K562 (cell line): ENCODE data around the gene UFSP1. TPM values are rescaled to one million over a fixed set of nuclear protein-coding genes. Genes with fewer than 3 reads are reported as not detected.

Experiments
- ARNT ChIP-seq, 2 experiments: fragments of 450-650 bp; IDR thresholded peaks; 2 replicates each; pipeline ENCODE4 v1.6.1; 2016; ENCODE audit warnings: mild to moderate bottlenecking in 1 of 2
- CBX1 ChIP-seq: sonication (generic); IDR thresholded peaks from 2 replicates; pipeline ENCODE4 v1.6.1; 2016; ENCODE audit warnings: antibody characterized with exemption, low read depth, mild to moderate bottlenecking
- CBX5 ChIP-seq: IDR thresholded peaks from 2 replicates; pipeline ENCODE4 v1.6.1; 2014; ENCODE audit warnings: low read depth, borderline replicate concordance
- CUX1 ChIP-seq: fragments of 200-800 bp; sonication (Bioruptor generic); IDR thresholded peaks from 2 replicates; pipeline ENCODE4 v1.6.1; 2016; ENCODE audit warnings: missing genetic modification characterization, missing compliant biosample characterization
- DEAF1 ChIP-seq: fragments of 450-650 bp; formaldehyde crosslinking; IDR thresholded peaks from 2 replicates; pipeline ENCODE4 v1.4.0; 2020; ENCODE audit warnings: mild to moderate bottlenecking, moderate library complexity
- EHMT2 ChIP-seq: fragments of 450-650 bp; IDR thresholded peaks from 2 replicates; pipeline ENCODE4 v1.6.1; 2018; ENCODE audit warnings: antibody characterized with exemption
- ELF4 ChIP-seq: fragments of 450-650 bp; formaldehyde crosslinking; IDR thresholded peaks from 2 replicates; pipeline ENCODE4 v1.4.0; 2022; ENCODE audit warnings: missing genetic modification characterization
- EP300 ChIP-seq: IDR thresholded peaks from 2 replicates; pipeline ENCODE4 v1.6.1; 2012; ENCODE audit warnings: low read length, improper control_type of control experiment
- MCM7 ChIP-seq, 2 experiments: fragments of 450-650 bp; IDR thresholded peaks; 2 replicates each; pipeline ENCODE4 v1.6.1; 2016 to 2018
- MLLT1 ChIP-seq, 2 experiments: fragments of 450-650 bp; IDR thresholded peaks; 2 replicates each; pipeline ENCODE4 v1.6.1; 2016
- NR2C1 ChIP-seq, 2 experiments: fragments of 450-650 bp; IDR thresholded peaks; 2 replicates each; pipeline ENCODE4 v1.6.1; 2017; ENCODE audit warnings: mild to moderate bottlenecking in 2 of 2, antibody characterized with exemption in 1 of 2, inconsistent platforms in 1 of 2, missing compliant biosample characterization in 1 of 2, missing genetic modification characterization in 1 of 2
- PCBP1 ChIP-seq: fragments of 200-400 bp; formaldehyde crosslinking; IDR thresholded peaks from 2 replicates; pipeline ENCODE4 v1.6.1; 2018; ENCODE audit warnings: mild to moderate bottlenecking, low read depth, low read length; ENCODE audit not compliant: poor library complexity, severe bottlenecking
- PHTF2 ChIP-seq: fragments of 250-450 bp; sonication (Bioruptor Pico); IDR thresholded peaks from 2 replicates; pipeline ENCODE4 v1.5.0; 2021; ENCODE audit warnings: mild to moderate bottlenecking
- POLR2B ChIP-seq: fragments of 450-650 bp; IDR thresholded peaks from 2 replicates; pipeline ENCODE4 v1.6.1; 2018; ENCODE audit warnings: low read depth; ENCODE audit not compliant: partially characterized antibody
- PTRF ChIP-seq: fragments of 450-650 bp; IDR thresholded peaks from 2 replicates; pipeline ENCODE4 v1.6.1; 2016; ENCODE audit warnings: mild to moderate bottlenecking, missing genetic modification characterization, missing compliant biosample characterization
- SUPT5H ChIP-seq: fragments of 450-650 bp; IDR thresholded peaks from 2 replicates; pipeline ENCODE4 v1.6.1; 2016
- ZNF444 ChIP-seq: fragments of 250-450 bp; sonication (Bioruptor Pico); IDR thresholded peaks from 2 replicates; pipeline ENCODE4 v1.4.0; 2020; ENCODE audit warnings: mild to moderate bottlenecking, moderate library complexity
- ZNF551 ChIP-seq: fragments of 250-450 bp; sonication (Bioruptor Pico); IDR thresholded peaks from 2 replicates; pipeline ENCODE4 v1.5.0; 2021; ENCODE audit warnings: mild to moderate bottlenecking, moderate library complexity
- ZNF780A ChIP-seq: fragments of 250-450 bp; sonication (Bioruptor Pico); IDR thresholded peaks from 2 replicates; pipeline ENCODE4 v1.5.0; 2021; ENCODE audit warnings: mild to moderate bottlenecking
- polyA plus RNA-seq, 8 experiments: library from polyadenylated mRNA; depleted of rRNA in 4 of 8; stranded (reverse) in 5 of 8; unstranded in 3 of 8; fragments of >200 nt; fragmentation: Nextera tagmentation in 2 of 8; fragmentation: Illumina TruSeq in 1 of 8; extraction: Ambion mirVana in 2 of 8; extraction: Trizol in 1 of 8; gene quantifications; 2 replicates each; pipeline versions ENCODE4 v1.2.1 to v1.2.3, GENCODE V29; 2011 to 2014; ENCODE audit warnings: inconsistent platforms in 1 of 8, missing spikeins in 1 of 8
- total RNA-seq, 7 experiments: library from RNA; depleted of rRNA in 6 of 7; stranded (reverse); fragments of >200 nt in 6 of 7; fragmentation: Illumina TruSeq in 2 of 7; extraction: Trizol in 2 of 7; gene quantifications; 2 replicates each; pipeline versions ENCODE4 v1.2.1 to v1.2.3, GENCODE V29; 2011 to 2021; ENCODE audit warnings: low replicate concordance in 1 of 7

Gene UFSP1
- total and polyA plus RNA-seq, 9 of the 15 experiments (the other 6 are each of a cell fraction or from before 2014, with no cell fraction given): 0.50 to 18.8 (median 2.1) TPM

GRCh38 chr7:100840470-100841100 is 48.9 kb downstream of the UFSP1 start (continued):
- TF ChIP-seq MLLT1 (IDR thresholded peaks at IDR 0.05) (peak; percentile 89 to 97), CUX1 (CRISPR knock-in tag) (no peak), PHTF2 (CRISPR knock-in tag) (no peak), MCM7 (IDR thresholded peaks at IDR 0.05) (peak in 1 of 2 experiments; percentile 81; a peak in 2 of 4 replicates), ELF4 (peak; percentile 90), ZNF444 (no peak), DEAF1 (peak; percentile 31; the same call in 1 of the 2 replicates), CBX5 (no peak), PCBP1 (no peak), ZNF780A (CRISPR knock-in tag) (no peak), ZNF551 (no peak), NR2C1 (IDR thresholded peaks at IDR 0.05) (0 out of 2 replicates have a peak, but pooled peaks have one; percentile 15), NR2C1 (tag; IDR thresholded peaks at IDR 0.05) (no peak), EHMT2 (peak; percentile 84), POLR2B (peak; percentile 49), SUPT5H (peak; percentile 57), EP300 (0 out of 2 replicates have a peak, but pooled peaks have one; percentile 16), CBX1 (no peak), ARNT (IDR thresholded peaks at IDR 0.05) (peak; percentile 51 to 80; a peak in 1 of 4 replicates), PTRF (tag) (no peak)
